DND-41 (cell line): ENCODE results near the gene HABP4.

Experiments used
- EZH2 ChIP-seq: IDR thresholded peaks from 3 replicates; pipeline ENCODE4 v1.6.1; 2012; ENCODE audit warnings: borderline replicate concordance, low read depth, mild to moderate bottlenecking, moderate library complexity, low read length, inconsistent platforms; ENCODE audit not compliant: severe bottlenecking
- TF ChIP-seq, protein P1 (sequence below): IDR thresholded peaks from 2 replicates; pipeline ENCODE4 v1.5.1; 2012; ENCODE audit warnings: borderline replicate concordance, low read length, moderate library complexity, mild to moderate bottlenecking; ENCODE audit not compliant: poor library complexity, severe bottlenecking; ENCODE audit errors: extremely low read depth

GRCh38 chr9:96418083-96418919, 31.7 kb upstream of the HABP4 start, which contains the start of gene ZNF367:
- TF ChIP-seq, protein P1, sequence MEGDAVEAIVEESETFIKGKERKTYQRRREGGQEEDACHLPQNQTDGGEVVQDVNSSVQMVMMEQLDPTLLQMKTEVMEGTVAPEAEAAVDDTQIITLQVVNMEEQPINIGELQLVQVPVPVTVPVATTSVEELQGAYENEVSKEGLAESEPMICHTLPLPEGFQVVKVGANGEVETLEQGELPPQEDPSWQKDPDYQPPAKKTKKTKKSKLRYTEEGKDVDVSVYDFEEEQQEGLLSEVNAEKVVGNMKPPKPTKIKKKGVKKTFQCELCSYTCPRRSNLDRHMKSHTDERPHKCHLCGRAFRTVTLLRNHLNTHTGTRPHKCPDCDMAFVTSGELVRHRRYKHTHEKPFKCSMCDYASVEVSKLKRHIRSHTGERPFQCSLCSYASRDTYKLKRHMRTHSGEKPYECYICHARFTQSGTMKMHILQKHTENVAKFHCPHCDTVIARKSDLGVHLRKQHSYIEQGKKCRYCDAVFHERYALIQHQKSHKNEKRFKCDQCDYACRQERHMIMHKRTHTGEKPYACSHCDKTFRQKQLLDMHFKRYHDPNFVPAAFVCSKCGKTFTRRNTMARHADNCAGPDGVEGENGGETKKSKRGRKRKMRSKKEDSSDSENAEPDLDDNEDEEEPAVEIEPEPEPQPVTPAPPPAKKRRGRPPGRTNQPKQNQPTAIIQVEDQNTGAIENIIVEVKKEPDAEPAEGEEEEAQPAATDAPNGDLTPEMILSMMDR = no peak
- TF ChIP-seq EZH2 = no peak
